CD4-positive, alpha-beta T cell treated with Interleukin-17A for 1 hour (primary cell): ENCODE measurements around the gene EMC10.
"Not testable (repeated sequence)": the region's sequence is repeated elsewhere in the genome, so short reads cannot be mapped to it uniquely, and the experiment has no call there.

ENCODE experiments used
- DNase-seq: peaks from one replicate; pipeline ENCODE4 v3.0.0-alpha.2; 2020

Gene EMC10

DNA sequence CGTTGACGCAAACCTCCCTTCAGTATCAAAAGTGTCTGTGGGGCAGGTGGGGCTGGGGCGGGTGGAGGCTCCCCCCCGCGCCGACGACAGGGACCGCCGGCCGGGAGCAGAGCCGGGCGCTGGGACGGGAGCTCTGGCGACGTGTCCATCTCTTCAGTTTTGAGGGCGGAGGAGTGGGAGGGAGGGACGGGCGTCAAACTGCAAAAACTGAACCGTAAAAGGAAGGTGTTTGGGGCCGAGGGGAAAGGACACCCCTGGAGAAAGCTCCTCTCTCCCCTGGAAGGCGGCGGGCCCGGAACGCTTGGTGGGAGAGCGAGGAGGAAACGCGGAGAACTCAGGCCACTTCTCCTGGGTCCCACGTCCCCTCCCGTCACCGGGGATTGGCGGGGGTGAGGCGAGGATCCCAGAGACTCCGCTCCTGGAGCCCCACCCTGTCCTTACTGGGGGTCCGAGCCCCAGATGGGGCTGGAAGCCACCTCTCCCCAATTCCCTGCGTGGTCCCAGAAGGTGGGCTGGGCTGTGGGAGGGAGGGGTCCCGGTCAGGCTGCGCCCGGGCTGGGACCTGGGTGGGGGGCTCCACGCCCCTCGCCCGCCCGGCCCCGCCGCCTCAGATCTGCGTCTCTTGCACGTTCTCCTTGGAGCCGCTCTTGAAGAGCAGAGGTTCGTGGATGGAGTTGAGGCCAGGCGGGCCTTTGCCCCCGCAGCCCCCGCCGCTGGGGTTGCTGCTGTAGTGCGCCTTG lies 40.8 kb downstream of the EMC10 start:
- no peak for DNase-seq

DNA sequence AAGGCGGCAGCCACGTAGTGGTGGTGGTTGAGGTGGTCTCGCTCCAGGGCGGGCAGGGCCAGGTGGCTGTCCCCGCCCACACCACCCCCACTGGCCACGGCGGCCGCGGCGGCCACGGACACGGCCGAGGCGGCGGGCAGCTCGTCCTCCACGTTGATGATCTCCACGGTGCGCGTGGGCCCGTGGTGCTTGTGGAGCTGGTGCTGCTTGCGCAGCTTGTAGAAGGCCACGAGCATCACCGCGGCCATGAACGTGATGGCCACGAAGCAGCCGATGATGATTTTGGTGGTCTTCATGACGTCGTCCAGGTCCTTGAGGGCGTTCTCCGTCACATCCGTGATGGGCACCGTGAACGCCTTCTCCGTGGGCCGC lies 41.4 kb downstream of the EMC10 start:
- DNase-seq, result no peak

DNA sequence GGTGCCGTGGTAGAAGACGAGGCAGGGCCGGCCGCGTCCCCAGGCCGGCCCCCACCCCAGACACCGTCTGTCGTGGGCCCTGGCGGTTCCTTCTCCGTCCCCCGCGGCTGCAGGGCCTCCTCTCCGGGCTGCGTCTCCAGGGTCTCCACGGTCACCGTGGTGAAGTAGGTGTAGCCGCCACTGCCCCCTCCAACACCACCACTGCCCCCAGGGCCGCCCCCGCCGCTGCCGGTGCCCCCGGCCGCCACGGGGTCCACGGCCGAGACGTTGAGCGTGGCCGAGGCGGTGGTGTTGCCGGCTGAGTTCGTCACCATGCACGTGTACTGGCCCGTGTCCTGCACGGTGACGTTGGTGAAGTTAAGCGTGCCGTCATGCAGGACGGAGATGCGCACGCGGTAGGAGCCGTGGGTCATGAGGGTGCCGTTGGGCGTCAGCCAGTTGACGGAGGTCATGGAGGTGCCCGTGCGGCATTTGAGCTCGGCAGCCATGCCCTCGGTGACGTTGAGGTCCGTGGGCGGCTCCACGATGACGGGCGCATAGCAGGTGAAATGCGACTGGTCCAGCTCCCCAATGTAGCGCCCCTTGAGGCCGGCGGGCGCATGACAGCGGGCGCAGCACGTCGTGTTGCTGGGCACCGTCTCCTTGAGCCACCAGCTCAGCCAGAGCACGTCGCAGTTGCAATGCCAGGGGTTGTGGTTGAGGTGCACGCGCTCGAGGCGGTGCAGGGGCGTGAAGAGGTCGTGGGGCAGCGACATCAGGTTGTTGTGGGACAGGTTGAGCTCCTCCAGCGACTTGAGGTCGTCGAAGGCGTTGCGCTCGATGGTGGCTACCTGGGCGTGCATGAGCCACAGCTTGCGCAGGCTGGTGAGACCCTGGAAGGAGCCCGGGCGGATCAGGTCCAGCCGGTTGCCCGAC lies 42.0 kb downstream of the EMC10 start:
- no peak for DNase-seq

DNA sequence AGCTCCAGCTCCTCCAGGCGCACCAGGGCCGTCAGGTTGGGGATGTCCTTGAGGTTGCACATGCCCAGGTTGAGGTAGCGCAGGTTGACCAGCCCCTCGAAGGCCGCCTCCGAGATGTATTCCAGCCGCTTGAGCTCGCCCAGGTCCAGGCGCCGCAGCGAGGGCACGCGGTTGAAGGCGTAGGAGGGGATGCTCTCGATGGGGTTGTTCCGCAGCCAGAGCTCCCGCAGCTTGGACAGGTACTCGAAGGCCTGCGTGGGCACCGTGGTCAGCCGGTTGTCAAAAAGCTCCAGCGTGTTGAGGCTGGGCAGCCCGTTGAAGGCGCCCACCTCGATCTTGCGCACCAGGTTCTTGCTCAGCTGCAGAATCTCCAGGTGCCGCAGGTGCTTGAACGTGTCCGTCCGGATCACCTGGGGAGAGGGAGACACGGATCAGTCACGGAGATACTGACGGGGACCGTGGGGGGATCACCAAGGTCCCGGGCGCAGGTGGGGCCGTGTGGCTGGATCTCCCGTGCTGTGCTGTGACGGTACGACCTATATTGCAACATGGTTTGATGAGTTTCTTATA lies 42.8 kb downstream of the EMC10 start:
- no peak for DNase-seq

DNA sequence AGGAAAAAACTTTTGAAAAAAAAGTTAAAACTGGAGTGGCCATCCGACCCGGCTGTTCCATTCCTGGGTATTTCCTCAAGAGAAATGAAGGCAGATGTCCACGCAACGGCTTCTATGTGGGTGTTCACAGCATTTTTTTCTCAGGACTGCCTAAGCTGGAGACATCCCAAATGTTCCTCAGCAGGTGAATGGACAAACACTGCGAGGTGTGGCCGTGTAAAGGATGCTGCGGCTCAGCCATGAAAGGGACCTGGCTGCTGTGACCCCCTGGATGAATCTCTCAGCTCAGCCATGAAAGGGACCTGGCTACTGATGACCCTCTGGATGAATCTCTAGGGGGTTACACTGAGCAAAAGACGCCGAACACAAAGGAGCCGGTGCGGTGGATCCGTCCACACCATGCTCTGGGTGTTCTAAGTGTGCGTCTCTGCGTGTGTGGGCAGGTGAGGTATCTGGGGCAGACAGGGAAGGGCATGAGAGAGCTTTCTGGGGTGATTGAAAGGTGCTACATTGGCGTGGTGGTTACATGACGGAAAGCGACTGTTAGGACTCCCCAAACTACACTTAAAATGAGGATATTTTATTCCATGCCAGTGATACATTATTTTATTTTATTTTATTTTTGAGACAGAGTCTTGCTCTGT lies 44.6 kb downstream of the EMC10 start:
- DNase-seq, result no peak

DNA sequence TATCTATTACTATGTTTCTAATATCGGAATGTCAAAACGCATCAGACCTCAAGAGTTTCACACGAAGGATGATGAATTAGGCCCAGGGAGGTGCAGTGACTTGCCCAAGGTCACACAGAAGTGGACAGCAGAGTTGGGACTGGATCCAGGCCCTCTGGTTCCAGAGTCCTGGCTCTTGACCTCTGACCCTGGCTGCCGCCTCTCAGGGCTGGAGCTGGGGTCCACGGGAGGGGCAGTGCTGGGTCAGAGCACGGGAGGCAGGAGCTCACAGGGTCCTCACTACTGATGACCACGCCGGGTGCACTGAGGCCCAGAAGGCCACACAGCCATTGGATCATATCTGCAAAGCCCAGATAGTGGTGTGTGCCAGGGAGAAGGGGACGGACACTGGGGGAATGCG lies 46.6 kb downstream of the EMC10 start:
- no peak for DNase-seq

DNA sequence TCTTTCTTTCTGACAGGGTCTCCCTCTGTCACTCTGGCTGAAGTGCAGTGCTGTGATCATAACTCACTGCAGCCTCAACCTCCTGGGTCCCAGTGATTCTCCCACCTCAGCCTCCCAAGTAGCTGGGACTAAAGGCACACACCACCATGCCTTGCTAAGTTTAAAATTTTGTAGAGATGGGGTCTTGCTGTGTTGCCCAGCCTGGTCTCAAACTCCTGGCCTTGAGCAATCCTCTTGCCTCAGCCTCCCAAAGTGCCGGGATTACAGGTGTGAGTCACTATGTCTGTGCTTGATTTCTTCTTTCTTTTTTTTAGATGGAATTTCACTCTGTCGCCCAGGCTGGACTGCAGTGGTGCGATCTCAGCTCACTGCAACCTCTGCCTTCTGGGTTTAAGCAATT lies 51.7 kb downstream of the EMC10 start:
- not testable (repeated sequence) for DNase-seq

DNA sequence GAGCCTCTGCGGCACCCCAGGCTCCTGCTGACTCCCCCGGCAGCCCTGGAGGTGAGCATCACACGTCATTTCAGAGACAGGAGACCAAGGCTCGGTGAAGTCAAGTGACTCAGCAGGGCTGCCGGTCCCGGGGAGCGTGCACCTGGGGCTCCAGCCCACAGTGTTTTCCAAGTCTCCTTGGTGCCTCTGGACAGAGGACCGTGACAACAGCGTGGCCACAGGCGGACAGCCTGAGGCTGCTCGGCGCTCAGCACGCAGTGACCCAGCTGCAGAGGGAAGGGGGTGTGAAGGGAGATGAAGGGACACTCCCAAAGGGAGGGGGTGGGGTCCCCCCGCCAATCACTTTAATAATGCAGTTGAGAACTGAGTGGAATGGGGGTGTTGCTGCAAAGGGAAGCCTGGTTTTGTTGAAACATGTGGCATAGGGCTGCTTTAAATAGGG lies 54.9 kb downstream of the EMC10 start:
- DNase-seq, result no peak

DNA sequence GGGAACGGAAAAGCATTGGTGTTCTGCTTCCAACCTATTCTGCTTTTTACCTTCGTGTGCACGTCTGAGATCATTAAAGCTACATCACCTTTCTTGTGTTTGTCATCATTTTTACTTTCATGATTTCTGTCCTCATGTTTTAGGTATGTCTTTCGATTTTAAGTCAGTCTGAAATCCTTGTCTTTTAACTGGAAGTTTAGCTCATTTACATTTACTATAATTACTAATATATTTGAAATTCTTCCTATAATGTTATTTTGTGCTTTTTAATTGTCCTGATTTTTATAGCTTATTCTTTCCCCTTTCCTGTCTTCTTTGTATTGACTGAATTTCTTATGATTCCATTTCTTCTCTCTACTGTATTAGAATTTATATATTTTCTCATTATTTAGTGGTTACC lies 56.6 kb downstream of the EMC10 start:
- DNase-seq, result no peak

DNA sequence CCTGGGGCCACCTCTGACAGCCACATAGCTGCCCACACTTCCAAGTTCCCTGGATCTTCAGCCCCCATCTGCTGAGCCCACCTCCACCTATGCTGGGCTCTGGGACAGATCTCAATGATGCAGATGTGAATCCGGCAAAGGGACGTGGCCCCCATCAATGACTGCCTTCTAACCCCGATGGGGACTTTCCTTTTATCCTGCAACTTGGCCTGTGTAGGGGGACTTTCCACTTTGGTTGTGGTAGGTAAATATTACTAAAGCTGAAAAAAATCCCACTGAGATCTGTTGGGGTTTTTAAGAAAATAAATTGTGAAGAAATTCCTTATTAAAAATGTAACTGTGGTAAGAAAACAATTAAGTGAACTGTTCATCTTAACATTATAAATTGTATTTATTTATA lies 58.2 kb downstream of the EMC10 start:
- DNase-seq, result no peak

DNA sequence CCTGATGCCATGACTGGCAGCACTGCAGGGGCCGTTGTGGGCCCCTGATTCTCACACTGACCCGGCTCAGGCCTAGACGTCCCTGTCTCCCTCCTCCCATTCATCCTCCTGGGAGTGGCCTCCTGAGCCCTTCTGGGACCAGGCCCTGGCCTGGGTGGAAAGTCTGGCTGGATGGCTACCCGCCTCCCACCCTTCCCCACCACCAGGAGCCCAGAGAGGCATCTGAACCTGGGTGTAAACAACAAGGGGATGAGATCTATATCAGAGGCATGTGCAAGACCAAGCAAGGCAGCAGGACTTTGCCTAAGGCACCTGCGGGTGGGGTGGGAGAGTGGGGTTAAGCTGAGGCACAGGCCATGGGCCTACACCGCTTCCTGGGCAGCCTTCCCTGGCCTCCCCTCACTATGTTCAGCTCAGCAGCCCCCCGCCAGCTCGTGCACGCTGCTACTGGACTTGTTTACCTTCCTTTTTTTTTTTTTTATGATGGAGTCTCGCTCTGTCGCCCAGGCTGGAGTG lies 59.4 kb downstream of the EMC10 start:
- DNase-seq, result no peak

DNA sequence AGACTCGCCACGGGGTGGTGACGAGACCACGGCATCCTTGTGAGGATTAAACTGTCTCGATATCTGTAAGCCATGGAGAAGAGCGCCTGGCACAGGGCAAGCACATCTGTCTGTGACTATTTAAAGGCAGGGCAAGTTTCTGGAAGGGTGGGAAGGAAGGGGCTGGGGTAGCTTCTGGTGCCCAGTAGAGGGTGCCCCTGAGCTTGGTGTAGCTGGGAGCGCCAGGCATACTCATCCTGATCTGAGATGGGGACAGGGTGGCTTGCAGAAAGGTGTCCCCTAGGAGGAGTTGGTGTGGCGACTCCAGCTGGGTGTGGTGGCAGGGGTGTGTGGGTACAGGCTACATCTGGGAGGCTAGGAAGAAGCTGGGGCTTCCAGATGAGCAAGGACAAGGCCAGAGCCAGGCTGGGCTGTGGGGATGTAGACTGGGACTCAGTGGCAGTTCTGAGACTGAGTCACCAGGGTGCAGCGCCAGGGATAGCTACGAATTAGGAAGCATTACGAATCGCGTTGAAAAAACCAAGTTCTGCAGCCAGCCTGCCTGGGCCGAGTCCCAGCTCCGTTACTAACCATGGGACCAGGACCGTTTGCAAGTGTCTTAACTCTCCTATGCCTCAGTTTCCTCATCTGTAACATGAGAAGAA lies 60.5 kb downstream of the EMC10 start:
- DNase-seq, result no peak

DNA sequence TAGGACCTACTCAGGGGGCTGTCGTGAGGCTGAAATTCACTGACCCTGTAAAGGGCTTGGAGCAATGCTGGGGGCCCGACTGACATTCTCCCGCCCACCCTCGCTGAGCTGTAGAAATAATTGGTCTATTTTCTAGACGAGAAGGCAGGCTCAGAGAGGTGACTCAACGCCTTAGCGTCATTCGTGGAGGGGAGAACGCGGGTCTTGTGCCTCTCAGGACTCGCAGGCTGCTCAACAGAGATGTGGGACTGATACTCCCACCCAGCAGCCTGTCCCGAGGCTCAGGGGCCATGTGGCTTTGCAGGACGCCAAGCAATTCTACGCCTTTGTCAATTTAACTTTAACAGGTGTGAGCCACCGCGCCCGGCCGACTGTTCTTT lies 61.0 kb downstream of the EMC10 start:
- no peak for DNase-seq

DNA sequence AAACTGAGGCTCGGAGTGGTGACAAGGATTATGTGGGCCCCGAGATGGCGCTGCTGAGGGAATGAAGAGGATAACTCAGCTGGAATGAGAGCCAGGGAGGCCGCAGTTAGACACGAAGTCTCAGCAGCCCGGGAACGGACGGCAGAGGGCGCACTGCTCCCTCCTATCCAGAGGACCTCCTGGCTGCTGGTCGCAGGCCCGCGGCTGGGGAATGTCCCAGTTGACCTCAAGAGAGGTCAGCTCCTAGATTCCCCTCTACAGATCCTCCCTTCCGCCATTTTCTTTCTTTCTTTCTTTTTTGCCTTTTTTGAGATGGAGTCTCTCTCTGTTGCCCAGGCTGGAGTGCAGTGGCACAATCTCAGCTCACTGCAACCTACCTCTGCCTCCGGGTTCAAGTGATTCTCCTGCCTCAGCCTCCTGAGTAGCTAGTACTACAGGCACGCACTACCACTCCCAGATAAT lies 61.5 kb downstream of the EMC10 start:
- DNase-seq, result peak; percentile 50
